ENCODE measurements around the gene RNF19B. TPM values are rescaled to one million over a fixed set of nuclear protein-coding genes. Genes with fewer than 3 reads are reported as not detected.

The RNF19B gene
- total and polyA plus RNA-seq, 2 of the 8 experiments (the other 6 are each of a cell fraction or from before 2014, with no cell fraction given): 9.2 to 11.2 TPM

DNA sequence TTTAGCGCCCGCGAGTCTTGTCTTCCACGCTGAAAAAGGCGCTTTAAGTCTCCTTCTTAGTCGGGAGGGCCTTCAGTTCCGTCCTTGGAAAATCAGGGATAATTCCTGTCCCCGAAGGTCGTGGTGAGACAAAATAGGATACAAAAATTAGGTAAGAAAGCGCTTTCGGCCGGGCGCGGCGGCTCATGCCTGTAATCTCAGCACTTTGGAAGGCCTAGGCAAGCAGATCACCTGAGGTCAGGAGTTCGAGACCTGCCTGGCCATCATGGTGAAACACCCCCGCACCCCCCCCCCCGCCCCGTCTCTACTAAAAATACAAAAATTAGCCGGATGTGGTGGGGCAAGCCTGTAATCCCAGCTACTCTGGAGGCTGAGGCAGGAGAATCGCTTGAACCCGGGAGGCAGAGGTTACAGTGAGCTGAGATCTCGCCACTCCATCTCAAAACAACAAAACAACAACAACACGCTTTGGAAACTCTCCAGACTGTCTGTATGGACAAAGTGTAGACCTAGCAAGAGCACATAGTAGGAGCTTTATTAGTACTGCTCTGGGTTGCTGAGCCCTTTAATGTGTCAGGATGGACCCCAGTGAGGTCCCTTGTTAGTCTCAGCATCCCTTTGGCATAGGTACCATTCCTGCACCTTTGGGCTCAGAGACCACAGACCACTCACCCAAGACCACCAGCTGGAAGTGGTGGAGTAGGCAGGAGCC lies 62.6 kb downstream of the RNF19B start (continued):
- TF ChIP-seq RAD21 (IDR thresholded peaks at IDR 0.05 in 1 of 2, conservative IDR thresholded peaks at IDR 0.05 in 1 of 2; ENCODE audit: low read depth in 2 of 2, low read length in 2 of 2): no peak
- TF ChIP-seq, protein P1, sequence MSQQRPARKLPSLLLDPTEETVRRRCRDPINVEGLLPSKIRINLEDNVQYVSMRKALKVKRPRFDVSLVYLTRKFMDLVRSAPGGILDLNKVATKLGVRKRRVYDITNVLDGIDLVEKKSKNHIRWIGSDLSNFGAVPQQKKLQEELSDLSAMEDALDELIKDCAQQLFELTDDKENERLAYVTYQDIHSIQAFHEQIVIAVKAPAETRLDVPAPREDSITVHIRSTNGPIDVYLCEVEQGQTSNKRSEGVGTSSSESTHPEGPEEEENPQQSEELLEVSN (IDR thresholded peaks at IDR 0.05): no peak
- TF ChIP-seq CEBPB (IDR thresholded peaks at IDR 0.05; ENCODE audit: low read depth, low read length): no peak
- TF ChIP-seq GABPA (IDR thresholded peaks at IDR 0.05; ENCODE audit: borderline replicate concordance, insufficient read depth, low read length): no peak
- no peak for TF ChIP-seq RFX5 (IDR thresholded peaks at IDR 0.05; ENCODE audit: borderline replicate concordance, low read depth, low read length)
- TF ChIP-seq, protein P2, sequence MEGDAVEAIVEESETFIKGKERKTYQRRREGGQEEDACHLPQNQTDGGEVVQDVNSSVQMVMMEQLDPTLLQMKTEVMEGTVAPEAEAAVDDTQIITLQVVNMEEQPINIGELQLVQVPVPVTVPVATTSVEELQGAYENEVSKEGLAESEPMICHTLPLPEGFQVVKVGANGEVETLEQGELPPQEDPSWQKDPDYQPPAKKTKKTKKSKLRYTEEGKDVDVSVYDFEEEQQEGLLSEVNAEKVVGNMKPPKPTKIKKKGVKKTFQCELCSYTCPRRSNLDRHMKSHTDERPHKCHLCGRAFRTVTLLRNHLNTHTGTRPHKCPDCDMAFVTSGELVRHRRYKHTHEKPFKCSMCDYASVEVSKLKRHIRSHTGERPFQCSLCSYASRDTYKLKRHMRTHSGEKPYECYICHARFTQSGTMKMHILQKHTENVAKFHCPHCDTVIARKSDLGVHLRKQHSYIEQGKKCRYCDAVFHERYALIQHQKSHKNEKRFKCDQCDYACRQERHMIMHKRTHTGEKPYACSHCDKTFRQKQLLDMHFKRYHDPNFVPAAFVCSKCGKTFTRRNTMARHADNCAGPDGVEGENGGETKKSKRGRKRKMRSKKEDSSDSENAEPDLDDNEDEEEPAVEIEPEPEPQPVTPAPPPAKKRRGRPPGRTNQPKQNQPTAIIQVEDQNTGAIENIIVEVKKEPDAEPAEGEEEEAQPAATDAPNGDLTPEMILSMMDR (IDR thresholded peaks at IDR 0.05; ENCODE audit: control extremely low read depth in 1 of 3, insufficient read depth in 1 of 3, low read depth in 1 of 3, low read length in 3 of 3): no peak
- TF ChIP-seq SAP30 (IDR thresholded peaks at IDR 0.05; ENCODE audit: insufficient read depth, insufficient replicate concordance, low read length): no peak
- no peak for TF ChIP-seq RNF2 (IDR thresholded peaks at IDR 0.05; ENCODE audit: borderline replicate concordance, low read depth, low read length, missing control alignments, poor library complexity, severe bottlenecking)
- no peak for TF ChIP-seq GTF2F1 (IDR thresholded peaks at IDR 0.05; ENCODE audit: borderline replicate concordance, low read depth, low read length)
- no peak for TF ChIP-seq EP300 (IDR thresholded peaks at IDR 0.05; ENCODE audit: borderline replicate concordance in 1 of 2, low read depth in 2 of 2, low read length in 2 of 2)
